Mononuclear cell (primary cell): Measurements from ENCODE around the gene NAPSA. TPM values are rescaled to one million over a fixed set of nuclear protein-coding genes. Genes with fewer than 3 reads are reported as not detected.

Source experiments
- H3K27me3 ChIP-seq: 2 replicates; pipeline ENCODE4 v1.6.0; 2011; ENCODE audit warnings: low read length, control low read depth; ENCODE audit not compliant: insufficient read depth
- H3K4me1 ChIP-seq: 2 replicates; pipeline ENCODE4 v1.5.1; 2011; ENCODE audit warnings: mild to moderate bottlenecking, low read length, control low read depth; ENCODE audit not compliant: insufficient read depth
- H3K4me3 ChIP-seq: 2 replicates; pipeline ENCODE4 v1.5.1; 2011; ENCODE audit warnings: mild to moderate bottlenecking, low read length, moderate library complexity
- H3K9me3 ChIP-seq: 2 replicates; pipeline ENCODE4 v1.5.1; 2011; ENCODE audit warnings: low read depth, mild to moderate bottlenecking, control low read depth, low read length
- total RNA-seq: library from RNA; depleted of rRNA; stranded (reverse); fragments of >200 nt; gene quantifications from one replicate; pipeline ENCODE4 v1.2.3, GENCODE V29; 2012

NAPSA gene
- total RNA-seq = not detected

DNA sequence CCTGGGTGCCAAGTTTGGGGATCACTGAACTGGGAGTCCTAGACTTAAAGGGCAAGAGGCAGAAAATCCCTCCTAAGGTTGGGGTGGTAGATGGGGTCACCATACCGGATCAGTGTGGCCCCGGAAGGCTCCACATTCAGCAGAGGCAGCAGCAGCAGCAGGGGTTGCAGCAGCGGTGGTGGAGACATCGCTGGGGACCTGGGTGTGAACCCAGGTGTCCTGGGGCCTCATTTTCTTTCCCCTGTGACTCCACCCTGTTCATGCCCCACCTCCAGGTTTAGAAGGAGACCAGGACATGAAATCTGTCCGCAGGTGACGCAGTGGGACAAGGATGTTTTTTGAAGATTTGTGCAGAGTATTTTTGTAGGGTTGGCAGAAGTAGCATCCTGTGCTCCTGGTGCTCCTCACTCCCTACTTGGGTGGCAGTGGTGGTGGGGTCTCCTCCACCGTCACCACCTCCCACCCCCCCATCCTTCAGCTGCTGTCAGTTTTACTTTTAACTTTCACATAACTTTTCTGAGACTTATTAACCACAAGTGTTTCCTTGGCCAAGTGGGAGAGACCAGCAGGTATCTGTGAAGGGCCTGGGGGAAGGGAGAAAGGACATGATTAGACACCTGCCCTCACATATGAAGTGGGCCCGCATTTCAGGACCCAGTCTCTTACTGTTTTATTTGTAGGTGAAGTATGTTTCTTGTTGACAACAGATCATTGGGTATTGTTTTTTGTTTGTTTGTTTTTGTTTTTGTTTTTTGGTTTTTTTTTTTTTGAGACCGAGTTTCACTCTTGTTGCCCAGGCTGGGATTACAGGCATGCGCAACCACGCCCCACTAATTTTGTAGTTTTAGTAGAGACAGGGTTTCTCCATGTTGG is at the start of gene NAPSA:
TSS of gene NAPSA (minus strand) at position 206 of the 873 bp plus-strand sequence. CDS start at position 188, 18 bp downstream.
- no peak within 1 kb of the TSS for H3K4me3 ChIP-seq
- peaks cover 27% of the 10 kb centered on the region for H3K4me1 ChIP-seq
- no peaks in the 10 kb centered on the region for H3K9me3 ChIP-seq
- no peaks in the 10 kb centered on the region for H3K27me3 ChIP-seq

GRCh38 chr19:50413531-50413930 is 48.1 kb upstream of the NAPSA start:
- H3K9me3 ChIP-seq = no peaks in the 10 kb centered on the region
- peaks cover 25% of the 10 kb centered on the region for H3K4me1 ChIP-seq
- no peak overlapping the region for H3K4me3 ChIP-seq
- H3K27me3 ChIP-seq = no peaks in the 10 kb centered on the region

GRCh38 chr19:50413096-50413495 is 47.7 kb upstream of the NAPSA start:
- Histone ChIP-seq H3K4me3 (no peak overlapping the region), H3K4me1 (peaks cover 25% of the 10 kb centered on the region)

GRCh38 chr19:50412419-50412818 is 47.0 kb upstream of the NAPSA start:
- no peaks in the 10 kb centered on the region for H3K9me3 ChIP-seq
- peaks cover 25% of the 10 kb centered on the region for H3K4me1 ChIP-seq
- H3K27me3 ChIP-seq = no peaks in the 10 kb centered on the region
- H3K4me3 ChIP-seq = no peak overlapping the region

More at GRCh38 chr19:50413096-50413495, 47.7 kb upstream of the NAPSA start:
- Histone ChIP-seq H3K27me3 (no peaks in the 10 kb centered on the region), H3K9me3 (no peaks in the 10 kb centered on the region)

DNA sequence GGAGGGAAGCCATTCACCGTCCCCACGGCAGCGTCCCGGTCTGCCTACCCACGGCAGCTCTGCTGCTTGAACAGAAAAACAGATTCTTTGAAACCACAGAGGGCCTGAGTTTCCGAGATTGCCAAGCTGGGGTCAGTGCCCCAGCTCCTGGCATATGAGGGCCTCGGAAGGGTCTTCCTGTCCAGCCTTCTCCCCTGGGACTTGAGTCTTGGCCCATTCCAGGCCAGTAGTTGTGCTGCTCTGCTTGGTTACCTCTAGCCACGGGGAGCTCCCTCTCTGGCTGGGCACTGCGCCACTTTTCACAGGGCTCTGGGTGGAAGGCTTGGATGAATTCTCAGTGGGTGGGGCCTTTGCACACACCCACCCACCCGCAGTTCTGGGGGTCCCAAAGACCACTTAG is 44.7 kb upstream of the NAPSA start:
- Histone ChIP-seq H3K9me3 (no peaks in the 10 kb centered on the region), H3K27me3 (no peaks in the 10 kb centered on the region), H3K4me1 (peaks cover 7% of the 10 kb centered on the region), H3K4me3 (no peak overlapping the region)

DNA sequence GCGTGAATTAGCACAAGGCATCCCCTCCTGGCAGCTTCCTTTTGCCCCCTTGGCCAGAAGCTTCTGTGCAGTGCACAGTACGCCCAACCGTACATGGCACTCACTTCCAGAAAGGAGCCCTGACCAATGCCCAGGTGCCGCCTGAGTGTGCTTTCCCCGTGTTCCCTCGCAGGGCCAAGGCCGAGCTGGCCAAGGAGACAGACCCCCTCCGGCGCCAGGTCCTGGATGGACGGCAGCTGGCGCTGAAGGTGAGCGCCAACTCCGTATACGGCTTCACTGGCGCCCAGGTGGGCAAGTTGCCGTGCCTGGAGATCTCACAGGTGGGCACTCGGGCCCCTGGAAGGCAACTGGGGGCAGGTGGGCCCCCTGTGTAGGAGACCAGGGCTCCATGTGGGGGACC is 43.9 kb upstream of the NAPSA start:
- Histone ChIP-seq H3K4me1 (no peaks in the 10 kb centered on the region), H3K27me3 (no peaks in the 10 kb centered on the region), H3K4me3 (no peak overlapping the region), H3K9me3 (no peaks in the 10 kb centered on the region)

- H3K4me3 ChIP-seq = no peak overlapping the region
- H3K4me1 ChIP-seq = no peaks in the 10 kb centered on the region
- H3K27me3 ChIP-seq = no peaks in the 10 kb centered on the region
- H3K9me3 ChIP-seq = no peaks in the 10 kb centered on the region
Observed at GRCh38 chr19:50406829-50407228, 41.4 kb upstream of the NAPSA start.

GRCh38 chr19:50406156-50406820 is 40.8 kb upstream of the NAPSA start:
- H3K9me3 ChIP-seq = no peaks in the 10 kb centered on the region
- H3K27me3 ChIP-seq = no peaks in the 10 kb centered on the region
- H3K4me3 ChIP-seq = no peak overlapping the region
- H3K4me1 ChIP-seq = no peaks in the 10 kb centered on the region

DNA sequence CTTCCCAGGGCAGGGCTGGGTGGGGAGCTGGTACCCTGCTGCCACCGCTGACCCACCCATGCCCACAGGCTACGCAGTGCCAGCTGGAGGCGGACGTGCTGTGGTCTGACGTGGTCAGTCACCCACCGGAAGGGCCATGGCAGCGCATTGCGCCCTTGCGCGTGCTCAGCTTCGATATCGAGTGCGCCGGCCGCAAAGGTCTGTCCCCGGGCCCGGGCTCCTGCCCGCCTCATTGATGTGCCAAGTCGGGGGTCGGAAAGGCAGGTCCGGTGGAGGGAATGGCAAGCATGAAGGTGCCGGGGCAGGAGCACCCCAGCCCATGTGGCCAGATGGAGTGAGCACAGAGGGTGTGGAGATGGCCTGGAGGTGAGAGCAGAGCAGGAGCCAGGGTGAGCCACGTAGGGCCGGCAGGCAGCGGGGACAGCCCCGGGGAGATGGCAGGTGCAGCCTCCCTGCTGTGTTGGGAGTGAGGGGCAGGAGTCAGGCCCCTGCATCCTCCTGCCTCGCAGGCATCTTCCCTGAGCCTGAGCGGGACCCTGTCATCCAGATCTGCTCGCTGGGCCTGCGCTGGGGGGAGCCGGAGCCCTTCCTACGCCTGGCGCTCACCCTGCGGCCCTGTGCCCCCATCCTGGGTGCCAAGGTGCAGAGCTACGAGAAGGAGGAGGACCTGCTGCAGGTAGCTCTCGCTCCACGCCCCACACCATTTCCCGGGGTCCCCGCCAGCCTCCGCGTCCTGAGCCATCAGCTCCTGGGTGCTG is 37.3 kb upstream of the NAPSA start:
- H3K27me3 ChIP-seq = no peaks in the 10 kb centered on the region
- H3K4me3 ChIP-seq = no peak overlapping the region
- H3K9me3 ChIP-seq = no peaks in the 10 kb centered on the region
- H3K4me1 ChIP-seq = no peaks in the 10 kb centered on the region

- no peaks in the 10 kb centered on the region for H3K4me1 ChIP-seq
- no peaks in the 10 kb centered on the region for H3K27me3 ChIP-seq
- no peaks in the 10 kb centered on the region for H3K9me3 ChIP-seq
- H3K4me3 ChIP-seq = no peak overlapping the region
Observed at GRCh38 chr19:50401605-50402450, 36.4 kb upstream of the NAPSA start.

GRCh38 chr19:50399368-50399745 is 33.9 kb upstream of the NAPSA start:
- H3K4me3 ChIP-seq = no peak overlapping the region
- H3K4me1 ChIP-seq = no peaks in the 10 kb centered on the region
- no peaks in the 10 kb centered on the region for H3K9me3 ChIP-seq
- no peaks in the 10 kb centered on the region for H3K27me3 ChIP-seq

DNA sequence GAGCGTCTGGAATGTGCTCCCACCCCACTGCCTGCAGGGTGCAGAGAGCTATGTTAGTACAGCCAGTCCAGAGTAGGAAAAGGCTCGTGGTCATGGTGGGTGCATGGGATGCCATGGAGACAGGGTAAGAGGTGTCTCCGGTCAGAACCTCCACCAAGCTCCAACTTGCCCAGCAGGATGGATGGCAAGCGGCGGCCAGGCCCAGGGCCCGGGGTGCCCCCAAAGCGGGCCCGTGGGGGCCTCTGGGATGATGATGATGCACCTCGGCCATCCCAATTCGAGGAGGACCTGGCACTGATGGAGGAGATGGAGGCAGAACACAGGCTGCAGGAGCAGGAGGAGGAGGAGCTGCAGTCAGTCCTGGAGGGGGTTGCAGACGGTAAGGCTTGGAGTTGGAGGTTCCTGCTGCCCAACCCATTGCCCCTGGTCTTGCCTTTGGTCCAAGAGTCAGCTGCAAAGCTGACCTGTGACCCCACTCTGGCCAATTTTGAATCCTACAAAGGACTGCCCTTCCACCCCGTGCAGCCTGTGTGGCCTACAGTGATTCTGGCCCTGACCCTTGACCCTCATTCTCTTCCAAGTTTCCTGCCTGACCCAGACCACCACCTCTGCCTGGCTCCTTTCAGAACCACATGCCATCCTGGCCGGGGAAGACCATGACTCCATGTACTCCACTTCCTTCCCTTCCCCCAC is 33.4 kb upstream of the NAPSA start:
- no peak overlapping the region for H3K4me3 ChIP-seq
- no peaks in the 10 kb centered on the region for H3K4me1 ChIP-seq
- H3K9me3 ChIP-seq = no peaks in the 10 kb centered on the region
- no peaks in the 10 kb centered on the region for H3K27me3 ChIP-seq

- Histone ChIP-seq H3K27me3 (no peaks in the 10 kb centered on the region), H3K9me3 (no peaks in the 10 kb centered on the region), H3K4me3 (no peak overlapping the region), H3K4me1 (no peaks in the 10 kb centered on the region)
Observed at GRCh38 chr19:50394017-50394416, 28.6 kb upstream of the NAPSA start.

GRCh38 chr19:50393589-50393988 is 28.1 kb upstream of the NAPSA start:
- no peaks in the 10 kb centered on the region for H3K9me3 ChIP-seq
- H3K27me3 ChIP-seq = no peaks in the 10 kb centered on the region
- H3K4me3 ChIP-seq = no peak overlapping the region
- no peaks in the 10 kb centered on the region for H3K4me1 ChIP-seq
